Progenitor cell of endocrine pancreas (in vitro differentiated cells): ENCODE data around the gene TXNRD3. TPM values are rescaled to one million over a fixed set of nuclear protein-coding genes. Genes with fewer than 3 reads are reported as not detected.

Source experiments
- DNase-seq: peaks from one replicate; pipeline ENCODE4 v3.0.0; 2021; ENCODE audit warnings: low spot score; ENCODE audit not compliant: unreplicated experiment
- H3K27ac Mint-ChIP-seq: 2 replicates; pipeline ENCODE4 v1.8.0; 2021; ENCODE audit warnings: mild to moderate bottlenecking, moderate library complexity, mixed read lengths
- H3K27me3 Mint-ChIP-seq: 2 replicates; pipeline ENCODE4 v1.8.0; 2021; ENCODE audit warnings: mixed read lengths
- H3K36me3 Mint-ChIP-seq: 2 replicates; pipeline ENCODE4 v1.8.0; 2022; ENCODE audit warnings: mixed read lengths; ENCODE audit not compliant: insufficient read depth
- H3K4me1 Mint-ChIP-seq: 2 replicates; pipeline ENCODE4 v1.8.0; 2021; ENCODE audit warnings: low read depth, mixed read lengths
- H3K4me3 Mint-ChIP-seq: 2 replicates; pipeline ENCODE4 v1.8.0; 2021; ENCODE audit warnings: low read depth, mild to moderate bottlenecking, moderate library complexity, mixed read lengths
- H3K9me3 Mint-ChIP-seq: 2 replicates; pipeline ENCODE4 v1.8.0; 2021; ENCODE audit warnings: low read depth, mixed read lengths
- total RNA-seq: library from RNA; stranded (reverse); gene quantifications from 2 replicates; pipeline ENCODE4 v1.2.1, GENCODE V29; 2021
- TF ChIP-seq, protein P1 (sequence below): fragments of 200-600 bp; sonication (generic); IDR thresholded peaks from one replicate; pipeline ENCODE4 v1.5.0; 2021; ENCODE audit warnings: antibody characterized with exemption, mild to moderate bottlenecking; ENCODE audit not compliant: unreplicated experiment

The TXNRD3 gene
- total RNA-seq, 1 donor from 2014 or later: 12.9 TPM

DNA sequence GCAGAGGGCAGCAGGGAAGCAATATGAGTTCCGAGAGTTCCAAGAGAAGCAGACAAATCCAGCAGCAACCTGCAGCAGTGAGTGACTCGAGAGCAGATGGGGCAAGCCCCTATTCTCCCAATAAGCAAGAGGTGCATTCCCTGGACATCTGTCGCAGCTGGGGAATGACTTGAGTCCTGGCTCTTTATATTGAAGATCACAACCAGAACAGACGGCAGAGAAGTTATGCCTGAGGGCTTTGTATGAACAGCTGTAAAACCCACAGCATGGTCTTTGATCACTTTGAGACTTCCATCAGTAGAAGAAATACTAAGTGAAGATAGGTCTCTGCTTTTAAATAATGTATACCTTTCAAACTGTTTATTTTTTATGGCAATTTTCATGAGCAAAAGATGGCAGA, 72.6 kb downstream of the TXNRD3 start:
- TF ChIP-seq, protein P1, sequence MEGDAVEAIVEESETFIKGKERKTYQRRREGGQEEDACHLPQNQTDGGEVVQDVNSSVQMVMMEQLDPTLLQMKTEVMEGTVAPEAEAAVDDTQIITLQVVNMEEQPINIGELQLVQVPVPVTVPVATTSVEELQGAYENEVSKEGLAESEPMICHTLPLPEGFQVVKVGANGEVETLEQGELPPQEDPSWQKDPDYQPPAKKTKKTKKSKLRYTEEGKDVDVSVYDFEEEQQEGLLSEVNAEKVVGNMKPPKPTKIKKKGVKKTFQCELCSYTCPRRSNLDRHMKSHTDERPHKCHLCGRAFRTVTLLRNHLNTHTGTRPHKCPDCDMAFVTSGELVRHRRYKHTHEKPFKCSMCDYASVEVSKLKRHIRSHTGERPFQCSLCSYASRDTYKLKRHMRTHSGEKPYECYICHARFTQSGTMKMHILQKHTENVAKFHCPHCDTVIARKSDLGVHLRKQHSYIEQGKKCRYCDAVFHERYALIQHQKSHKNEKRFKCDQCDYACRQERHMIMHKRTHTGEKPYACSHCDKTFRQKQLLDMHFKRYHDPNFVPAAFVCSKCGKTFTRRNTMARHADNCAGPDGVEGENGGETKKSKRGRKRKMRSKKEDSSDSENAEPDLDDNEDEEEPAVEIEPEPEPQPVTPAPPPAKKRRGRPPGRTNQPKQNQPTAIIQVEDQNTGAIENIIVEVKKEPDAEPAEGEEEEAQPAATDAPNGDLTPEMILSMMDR: no peak
- Mint-ChIP-seq H3K9me3 (no peaks in the 10 kb centered on the region), H3K36me3 (no peaks in the 10 kb centered on the region), H3K4me1 (peaks cover under 1% of the 10 kb centered on the region), H3K27ac (no peak overlapping the region), H3K4me3 (no peak overlapping the region), H3K27me3 (no peaks in the 10 kb centered on the region)
- DNase-seq: no peak

DNA sequence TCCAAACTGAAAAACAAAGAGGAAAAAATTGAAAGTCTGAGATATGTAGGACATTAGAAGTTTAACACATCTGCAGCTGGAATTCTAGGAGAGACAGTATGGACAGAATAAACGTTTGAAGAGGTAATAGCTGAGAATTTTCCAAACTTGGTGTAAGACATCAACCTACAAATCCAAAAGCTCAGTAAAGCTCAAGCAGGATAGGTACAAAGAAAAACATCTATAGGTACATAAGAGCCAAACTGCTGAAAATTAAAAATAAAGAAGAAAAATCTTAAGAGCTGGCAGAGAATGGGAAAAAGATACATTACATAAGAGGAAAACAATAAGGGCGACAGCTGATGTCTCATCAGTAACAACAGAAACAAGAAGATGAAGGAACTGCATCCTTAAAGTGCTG, 73.4 kb downstream of the TXNRD3 start:
- no peaks in the 10 kb centered on the region for H3K36me3 Mint-ChIP-seq
- no peak overlapping the region for H3K4me3 Mint-ChIP-seq
- peaks cover 1% of the 10 kb centered on the region for H3K4me1 Mint-ChIP-seq
- H3K9me3 Mint-ChIP-seq: no peaks in the 10 kb centered on the region
- H3K27me3 Mint-ChIP-seq: no peaks in the 10 kb centered on the region
- TF ChIP-seq, protein P1: no peak
- no peak for DNase-seq
- no peak overlapping the region for H3K27ac Mint-ChIP-seq

DNA sequence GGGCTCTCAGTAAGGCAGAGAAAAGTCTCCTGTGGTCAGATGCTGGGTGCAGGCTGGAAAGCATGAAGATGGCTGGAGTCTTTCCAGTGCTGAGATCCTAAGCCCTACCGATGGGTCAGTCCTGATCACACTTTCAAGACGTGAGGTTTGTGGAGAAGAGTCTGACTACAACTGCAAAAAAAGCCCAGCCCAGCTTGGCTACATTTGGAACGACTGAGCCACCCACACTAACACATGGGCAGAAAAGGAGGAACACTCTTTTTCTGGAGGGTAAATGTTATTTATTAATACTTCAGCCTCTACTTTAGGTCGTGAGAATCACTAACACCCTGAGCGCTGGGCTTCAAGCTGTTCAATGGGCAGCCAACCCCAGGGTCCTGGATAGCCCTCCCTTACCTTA, 74.2 kb downstream of the TXNRD3 start:
- Mint-ChIP-seq H3K36me3 (no peaks in the 10 kb centered on the region), H3K27me3 (no peaks in the 10 kb centered on the region), H3K9me3 (no peaks in the 10 kb centered on the region), H3K4me1 (peaks cover 1% of the 10 kb centered on the region), H3K27ac (no peak overlapping the region), H3K4me3 (no peak overlapping the region)
- TF ChIP-seq, protein P1: no peak
- no peak for DNase-seq

DNA sequence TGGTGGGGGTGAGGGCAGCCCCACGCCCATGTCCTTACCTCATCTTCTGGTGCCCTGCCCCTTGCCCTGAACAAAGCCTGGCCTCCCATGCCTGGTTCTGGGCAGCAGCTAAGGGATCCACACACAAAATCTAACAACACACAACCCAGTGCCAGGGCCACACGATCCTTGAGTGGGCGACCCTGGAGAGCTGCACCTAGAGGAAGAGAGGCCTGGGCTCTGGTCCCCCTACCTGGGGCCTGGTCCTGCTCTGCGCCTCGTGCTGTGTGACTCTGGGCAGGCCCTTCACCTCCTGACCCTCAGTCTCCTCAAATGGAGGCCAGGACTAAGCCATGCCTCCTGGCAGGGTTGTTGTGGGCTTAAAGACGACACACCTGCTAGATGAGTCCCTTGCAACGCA, 76.2 kb downstream of the TXNRD3 start:
- TF ChIP-seq, protein P1: no peak
- Mint-ChIP-seq H3K4me1 (peaks cover 1% of the 10 kb centered on the region), H3K9me3 (no peaks in the 10 kb centered on the region), H3K27ac (no peak overlapping the region), H3K36me3 (no peaks in the 10 kb centered on the region), H3K4me3 (no peak overlapping the region), H3K27me3 (no peaks in the 10 kb centered on the region)
- DNase-seq: no peak

DNA sequence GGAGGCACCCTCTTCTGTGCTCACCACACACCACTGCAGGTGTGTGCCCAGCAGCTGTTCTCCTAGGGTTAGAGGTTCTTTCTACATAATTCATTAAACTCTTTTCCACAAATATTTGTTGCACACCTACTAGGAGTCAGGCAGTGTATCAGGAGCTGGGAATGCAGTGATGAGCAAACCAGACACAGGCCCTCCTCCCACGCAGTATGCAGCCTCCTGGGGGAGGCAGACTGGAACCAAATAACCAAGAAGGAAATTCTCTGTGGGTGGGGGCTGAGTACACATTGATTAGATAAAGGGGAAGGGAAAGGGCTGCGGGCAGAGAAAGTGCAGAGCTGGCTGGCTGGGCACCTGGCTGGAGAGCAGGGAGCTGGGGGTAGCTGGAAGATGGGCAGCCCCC, 77.7 kb downstream of the TXNRD3 start:
- H3K36me3 Mint-ChIP-seq: no peaks in the 10 kb centered on the region
- no peak for DNase-seq
- TF ChIP-seq, protein P1: no peak
- H3K4me3 Mint-ChIP-seq: no peak overlapping the region
- H3K9me3 Mint-ChIP-seq: no peaks in the 10 kb centered on the region
- no peaks in the 10 kb centered on the region for H3K27me3 Mint-ChIP-seq
- no peak overlapping the region for H3K27ac Mint-ChIP-seq
- H3K4me1 Mint-ChIP-seq: peaks cover 1% of the 10 kb centered on the region
